CD8-positive, alpha-beta memory T cell (primary cell): ENCODE results near the gene MVB12A. TPM values are rescaled to one million over a fixed set of nuclear protein-coding genes. Genes with fewer than 3 reads are reported as not detected.

Experiments used
- CTCF ChIA-PET: fragments of 350-600 bp; sonication (Branson Sonifier 250); formaldehyde crosslinking; loops from one replicate; lab custom pipeline; 2021; ENCODE audit warnings: antibody characterized with exemption; lab: Charles Lee
- POLR2A ChIA-PET: fragments of 350-600 bp; sonication (Branson Sonifier 250); formaldehyde crosslinking; loops from one replicate; lab custom pipeline; 2021; ENCODE audit warnings: antibody characterized with exemption; lab: Charles Lee
- DNase-seq, 5 donors: peaks; one replicate each; pipeline versions ENCODE4 v3.0.0 to v3.0.0-alpha.2; 2020 to 2022; ENCODE audit warnings: mixed read lengths in 1 of 5
- H3K27ac ChIP-seq: one replicate; pipeline ENCODE4 v1.7.0; 2013; ENCODE audit warnings: low read depth, mild to moderate bottlenecking, low read length, moderate library complexity
- H3K27me3 ChIP-seq: 2 replicates; pipeline ENCODE4 v1.7.0; 2013; ENCODE audit warnings: low read length, mild to moderate bottlenecking; ENCODE audit not compliant: insufficient read depth, poor library complexity, severe bottlenecking
- H3K36me3 ChIP-seq: 2 replicates; pipeline ENCODE4 v1.7.0; 2013; ENCODE audit warnings: mild to moderate bottlenecking, low read length, moderate library complexity; ENCODE audit not compliant: insufficient read depth
- H3K4me1 ChIP-seq: 2 replicates; pipeline ENCODE4 v1.7.0; 2013; ENCODE audit warnings: mild to moderate bottlenecking, low read length, moderate library complexity; ENCODE audit not compliant: insufficient read depth
- H3K4me3 ChIP-seq: 2 replicates; pipeline ENCODE4 v1.7.0; 2013; ENCODE audit warnings: mild to moderate bottlenecking, low read length
- H3K9me3 ChIP-seq: 2 replicates; pipeline ENCODE4 v1.7.0; 2013; ENCODE audit warnings: mild to moderate bottlenecking, low read length
- H3K27ac Mint-ChIP-seq, 8 donors: one replicate each; pipeline ENCODE4 v1.8.0; 2020 to 2021; ENCODE audit warnings: mixed read lengths in 8 of 8, mild to moderate bottlenecking in 6 of 8, inconsistent platforms in 3 of 8, moderate library complexity in 3 of 8
- H3K27me3 Mint-ChIP-seq, 2 donors: one replicate each; pipeline ENCODE4 v1.8.0; 2020 to 2021; ENCODE audit warnings: mixed read lengths in 2 of 2, mild to moderate bottlenecking in 1 of 2, moderate library complexity in 1 of 2
- H3K36me3 Mint-ChIP-seq, 3 donors: one replicate each; pipeline ENCODE4 v1.8.0; 2020 to 2021; ENCODE audit warnings: mixed read lengths in 3 of 3, inconsistent platforms in 1 of 3, mild to moderate bottlenecking in 1 of 3
- H3K4me1 Mint-ChIP-seq, 3 donors: one replicate each; pipeline ENCODE4 v1.8.0; 2020 to 2021; ENCODE audit warnings: mixed read lengths in 3 of 3, inconsistent platforms in 1 of 3, mild to moderate bottlenecking in 1 of 3
- H3K4me3 Mint-ChIP-seq, 7 donors: one replicate each; pipeline ENCODE4 v1.8.0; 2020 to 2021; ENCODE audit warnings: mixed read lengths in 7 of 7, mild to moderate bottlenecking in 6 of 7, moderate library complexity in 4 of 7, inconsistent platforms in 2 of 7
- H3K9me3 Mint-ChIP-seq, 5 donors: one replicate each; pipeline ENCODE4 v1.8.0; 2020 to 2022; ENCODE audit warnings: mixed read lengths in 5 of 5, mild to moderate bottlenecking in 3 of 5, moderate library complexity in 2 of 5, inconsistent platforms in 1 of 5
- polyA plus RNA-seq: library from polyadenylated mRNA; unstranded; fragments of 300-500 nt; fragmentation: Illumina TruSeq; gene quantifications from one replicate; pipeline ENCODE4 v1.2.3, GENCODE V29; 2021
- total RNA-seq, 2 experiments: library from RNA; stranded (reverse); gene quantifications; one replicate each; pipeline ENCODE4 v1.2.3, GENCODE V29; 2021

MVB12A gene
- total and polyA plus RNA-seq, 3 experiments from 2014 or later, result 26.9 to 39.2 (median 34.5) TPM

DNA sequence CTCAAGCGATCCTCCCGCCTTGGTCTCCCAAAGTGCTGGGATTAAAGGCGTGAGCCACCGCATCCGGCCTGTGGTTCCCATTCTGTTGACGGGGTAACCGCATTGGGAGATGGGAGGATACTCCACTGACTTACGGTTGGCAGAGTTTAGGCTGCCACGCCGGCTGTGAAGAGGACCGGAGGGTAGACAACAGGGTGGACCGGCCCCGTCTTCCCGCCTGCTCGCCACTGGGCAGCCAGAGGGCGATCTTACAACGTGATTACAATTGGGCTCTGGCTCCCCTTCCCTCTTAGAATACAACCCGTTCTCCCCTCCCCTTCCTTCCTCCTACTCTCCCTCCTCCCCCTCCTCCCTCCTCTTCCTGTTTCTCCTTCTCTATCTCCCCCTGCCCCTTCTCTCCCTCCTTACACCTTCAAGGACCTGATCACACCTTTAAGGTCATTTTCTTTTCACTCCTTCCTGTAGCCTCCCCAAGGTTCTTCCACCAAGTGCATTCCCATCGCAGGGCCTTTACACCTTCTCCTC is 24.9 kb upstream of the MVB12A start:
- H3K4me3 ChIP-seq, result no peak overlapping the region
- H3K36me3 Mint-ChIP-seq, result peaks cover 0 to 5% (median 0%) of the 10 kb centered on the region in 3 donors
- no peaks in the 10 kb centered on the region for H3K9me3 ChIP-seq
- ChIA-PET POLR2A (interaction anchor here (0.7 kb wide), 1 partner anchor 403 kb away, joined by 5 read pairs; no protein-coding TSS in a partner anchor), CTCF (interaction anchor here (1.0 to 1.4 kb wide), 3 partner anchors 8 to 213 kb away, joined by 3 read pairs; no protein-coding TSS in a partner anchor)
- no peak overlapping the region for H3K27ac ChIP-seq
- peak overlapping the region in 1 of 7 donors; percentile 28 for H3K4me3 Mint-ChIP-seq
- no peaks in the 10 kb centered on the region for H3K9me3 Mint-ChIP-seq
- H3K27me3 ChIP-seq, result no peaks in the 10 kb centered on the region
- H3K4me1 Mint-ChIP-seq, result peaks cover 15 to 29% (median 20%) of the 10 kb centered on the region in 3 donors
- peak overlapping the region in 6 of 8 donors; percentile 51 to 90 (median 68) for H3K27ac Mint-ChIP-seq
- H3K36me3 ChIP-seq, result no peaks in the 10 kb centered on the region
- DNase-seq, result peak in 1 of 5 donors; percentile 27
- H3K27me3 Mint-ChIP-seq, result peaks cover 0 to 2% of the 10 kb centered on the region in 2 donors
- H3K4me1 ChIP-seq, result peaks cover 20% of the 10 kb centered on the region

DNA sequence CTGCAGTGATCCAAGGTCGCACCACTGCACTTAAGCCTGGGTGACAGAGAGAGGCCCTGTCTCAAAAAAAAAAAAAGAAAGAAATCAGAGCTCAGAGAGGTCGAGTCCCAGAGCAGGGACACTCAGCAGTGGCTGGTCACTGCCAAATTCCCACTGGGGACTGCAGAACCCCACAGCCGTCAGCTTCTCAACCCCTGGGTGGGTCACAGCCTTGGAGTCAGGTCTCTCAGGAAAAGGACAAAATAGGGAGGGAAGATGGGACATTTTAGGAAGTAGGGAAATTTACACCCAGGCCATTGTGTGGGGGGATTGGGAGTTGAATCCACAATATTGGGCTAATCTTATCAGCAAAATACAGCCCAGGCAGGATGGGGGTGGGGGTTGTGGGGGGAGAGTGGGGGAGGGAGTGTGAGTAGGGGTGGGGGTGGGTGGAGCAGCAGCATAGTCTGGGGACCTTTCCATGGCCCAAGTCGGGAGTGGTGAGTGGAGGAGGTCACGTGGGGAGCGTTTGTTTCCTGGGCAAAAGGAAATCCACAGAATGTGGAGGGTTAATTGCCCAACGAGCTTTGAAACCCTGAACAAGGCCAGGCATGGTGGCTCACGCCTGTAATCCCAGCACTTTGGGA is 20.8 kb upstream of the MVB12A start:
- H3K9me3 Mint-ChIP-seq, result no peaks in the 10 kb centered on the region
- no peaks in the 10 kb centered on the region for H3K27me3 Mint-ChIP-seq
- Histone ChIP-seq H3K9me3 (no peaks in the 10 kb centered on the region), H3K27me3 (no peaks in the 10 kb centered on the region), H3K36me3 (no peaks in the 10 kb centered on the region), H3K4me1 (peaks cover 15% of the 10 kb centered on the region), H3K27ac (no peak overlapping the region), H3K4me3 (no peak overlapping the region)
- peak overlapping the region in 1 of 8 donors; percentile 66 for H3K27ac Mint-ChIP-seq
- POLR2A ChIA-PET, result no interaction called here
- no peak for DNase-seq
- CTCF ChIA-PET, result interaction anchor here (1.1 kb wide), 1 partner anchor 139 kb away, joined by 3 read pairs; no protein-coding TSS in a partner anchor
- H3K36me3 Mint-ChIP-seq, result peaks cover 0 to 25% (median 3%) of the 10 kb centered on the region in 3 donors
- H3K4me1 Mint-ChIP-seq, result peaks cover 13 to 20% (median 17%) of the 10 kb centered on the region in 3 donors
- H3K4me3 Mint-ChIP-seq, result peak overlapping the region in 1 of 7 donors; percentile 85

DNA sequence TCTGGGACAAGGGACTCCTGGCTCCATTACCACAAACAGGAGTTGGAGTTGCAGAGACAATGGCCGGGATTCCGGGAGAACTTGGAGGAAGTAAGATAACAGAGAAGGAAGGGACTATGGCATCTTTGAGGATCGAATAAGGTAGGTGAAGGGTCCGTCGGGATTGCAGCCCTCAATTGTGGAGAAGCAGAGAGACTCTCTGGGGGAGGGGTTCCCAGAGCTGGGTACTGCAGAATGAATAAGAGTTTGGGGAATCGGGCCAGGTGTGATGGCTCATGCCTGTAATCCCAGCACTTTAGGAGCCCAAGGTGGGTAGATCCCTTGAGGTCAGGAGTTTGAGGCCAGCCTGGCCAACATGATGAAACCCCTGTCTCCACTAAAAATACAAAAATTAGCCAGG is 18.2 kb upstream of the MVB12A start:
- CTCF ChIA-PET, result no interaction called here

DNA sequence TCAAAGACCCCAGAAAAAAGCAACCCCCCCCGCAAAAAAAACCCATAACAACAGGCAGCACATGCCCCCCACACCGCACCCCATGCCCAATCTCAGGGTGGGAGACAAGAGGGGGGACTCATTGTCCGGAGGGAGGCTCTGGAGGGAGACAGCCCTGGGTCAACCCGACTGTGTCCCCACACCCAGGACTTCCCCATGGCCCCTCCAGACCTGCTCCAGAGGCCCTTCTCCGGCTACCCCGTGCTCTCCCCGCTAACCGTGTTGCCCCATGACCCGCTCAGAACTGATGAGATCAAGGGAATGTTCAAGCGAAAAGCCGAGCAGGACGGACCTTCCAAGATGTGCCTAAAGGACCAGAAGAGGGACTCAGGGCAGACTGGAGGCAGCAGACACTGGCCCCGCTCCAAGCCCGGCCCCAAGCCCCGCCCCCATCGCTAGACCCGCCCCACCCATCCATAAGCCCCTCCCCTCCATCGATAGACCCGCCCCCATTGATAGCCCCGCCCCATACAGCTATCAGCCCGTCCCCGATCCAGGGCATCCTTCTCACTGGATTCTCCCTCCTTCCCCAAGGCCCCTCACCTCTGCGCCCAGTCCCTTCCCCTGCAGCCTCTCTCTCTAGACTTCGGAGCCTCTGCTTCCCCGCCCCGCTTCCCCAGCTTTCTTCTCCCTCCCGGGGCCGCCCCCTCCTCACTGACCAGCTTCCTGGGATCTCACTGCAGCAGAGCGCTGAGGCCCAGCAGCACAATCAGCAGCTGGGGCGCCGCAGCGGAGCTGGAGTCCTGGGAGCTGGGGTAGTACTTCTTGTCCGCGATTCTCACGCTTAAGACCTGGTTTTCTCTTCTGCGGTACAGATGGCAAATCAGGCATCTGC is 16.6 kb upstream of the MVB12A start:
- peak overlapping the region in 6 of 8 donors; percentile 41 to 94 (median 84) for H3K27ac Mint-ChIP-seq
- H3K36me3 ChIP-seq, result no peaks in the 10 kb centered on the region
- H3K4me1 Mint-ChIP-seq, result peaks cover 35 to 49% (median 36%) of the 10 kb centered on the region in 3 donors
- H3K4me3 ChIP-seq, result no peak overlapping the region
- H3K27ac ChIP-seq, result peak overlapping the region; percentile 86
- POLR2A ChIA-PET, result no interaction called here
- H3K9me3 Mint-ChIP-seq, result no peaks in the 10 kb centered on the region
- no peaks in the 10 kb centered on the region for H3K9me3 ChIP-seq
- CTCF ChIA-PET, result interaction anchor here (1.0 to 1.3 kb wide), 2 partner anchors 14 to 16 kb away, joined by 3 read pairs; partner anchors contain the start of gene MVB12A
- peaks cover 0 to 32% (median 3%) of the 10 kb centered on the region in 3 donors for H3K36me3 Mint-ChIP-seq
- H3K27me3 ChIP-seq, result no peaks in the 10 kb centered on the region
- H3K4me3 Mint-ChIP-seq, result peak overlapping the region; percentile 90 to 98 (median 95)
- peak in 2 of 5 donors; percentile 17 to 21 for DNase-seq
- peaks cover 17% of the 10 kb centered on the region for H3K4me1 ChIP-seq
- no peaks in the 10 kb centered on the region for H3K27me3 Mint-ChIP-seq

More for the DNA sequence above, 18.2 kb upstream of the MVB12A start:
- Histone ChIP-seq H3K27me3 (no peaks in the 10 kb centered on the region), H3K4me3 (no peak overlapping the region), H3K27ac (no peak overlapping the region), H3K36me3 (no peaks in the 10 kb centered on the region), H3K9me3 (no peaks in the 10 kb centered on the region), H3K4me1 (peaks cover 17% of the 10 kb centered on the region)
- POLR2A ChIA-PET, result no interaction called here
- Mint-ChIP-seq H3K4me1 (peaks cover 20 to 33% (median 21%) of the 10 kb centered on the region in 3 donors), H3K4me3 (peak overlapping the region in 2 of 7 donors; percentile 54 to 73), H3K27me3 (no peaks in the 10 kb centered on the region), H3K27ac (peak overlapping the region in 3 of 8 donors; percentile 37 to 75 (median 56)), H3K36me3 (peaks cover 0 to 31% (median 3%) of the 10 kb centered on the region in 3 donors), H3K9me3 (no peaks in the 10 kb centered on the region)
- no peak for DNase-seq

DNA sequence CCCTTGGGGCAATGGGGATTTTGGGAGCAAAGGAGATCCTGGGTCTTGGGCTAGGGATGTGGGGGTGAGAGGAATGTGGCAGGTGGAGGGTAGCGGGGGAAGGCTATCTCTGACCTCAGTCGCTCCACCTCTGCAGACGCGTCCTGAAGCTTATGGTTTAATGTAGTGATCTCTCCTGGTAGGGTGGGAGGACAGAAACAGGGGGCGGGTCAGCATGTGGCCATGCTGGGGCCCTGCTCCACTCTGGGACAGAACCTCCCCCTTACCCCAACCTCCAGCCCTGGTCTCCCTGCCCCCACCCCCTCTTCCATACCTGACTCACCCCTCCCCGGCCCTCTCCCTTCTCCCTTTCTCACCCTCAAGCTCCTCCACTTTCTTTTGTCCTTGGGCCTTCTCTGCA is 15.8 kb upstream of the MVB12A start:
- H3K9me3 Mint-ChIP-seq, result no peaks in the 10 kb centered on the region
- Histone ChIP-seq H3K27me3 (no peaks in the 10 kb centered on the region), H3K27ac (peak overlapping the region; percentile 86), H3K4me1 (peaks cover 17% of the 10 kb centered on the region), H3K4me3 (peak overlapping the region; percentile 76), H3K36me3 (no peaks in the 10 kb centered on the region), H3K9me3 (no peaks in the 10 kb centered on the region)
- peak overlapping the region; percentile 90 to 98 (median 95) for H3K4me3 Mint-ChIP-seq
- ChIA-PET POLR2A (interaction anchor here (0.6 kb wide), 1 partner anchor 11 kb away, joined by 3 read pairs; no protein-coding TSS in a partner anchor), CTCF (interaction anchor here (1.0 to 1.3 kb wide), 2 partner anchors 15 to 16 kb away, joined by 3 read pairs; partner anchors contain the start of gene MVB12A)
- H3K36me3 Mint-ChIP-seq, result peaks cover 0 to 30% (median 3%) of the 10 kb centered on the region in 3 donors
- H3K4me1 Mint-ChIP-seq, result peaks cover 35 to 49% (median 36%) of the 10 kb centered on the region in 3 donors
- peak overlapping the region; percentile 51 to 99 (median 87) for H3K27ac Mint-ChIP-seq
- DNase-seq, result no peak
- H3K27me3 Mint-ChIP-seq, result no peaks in the 10 kb centered on the region

DNA sequence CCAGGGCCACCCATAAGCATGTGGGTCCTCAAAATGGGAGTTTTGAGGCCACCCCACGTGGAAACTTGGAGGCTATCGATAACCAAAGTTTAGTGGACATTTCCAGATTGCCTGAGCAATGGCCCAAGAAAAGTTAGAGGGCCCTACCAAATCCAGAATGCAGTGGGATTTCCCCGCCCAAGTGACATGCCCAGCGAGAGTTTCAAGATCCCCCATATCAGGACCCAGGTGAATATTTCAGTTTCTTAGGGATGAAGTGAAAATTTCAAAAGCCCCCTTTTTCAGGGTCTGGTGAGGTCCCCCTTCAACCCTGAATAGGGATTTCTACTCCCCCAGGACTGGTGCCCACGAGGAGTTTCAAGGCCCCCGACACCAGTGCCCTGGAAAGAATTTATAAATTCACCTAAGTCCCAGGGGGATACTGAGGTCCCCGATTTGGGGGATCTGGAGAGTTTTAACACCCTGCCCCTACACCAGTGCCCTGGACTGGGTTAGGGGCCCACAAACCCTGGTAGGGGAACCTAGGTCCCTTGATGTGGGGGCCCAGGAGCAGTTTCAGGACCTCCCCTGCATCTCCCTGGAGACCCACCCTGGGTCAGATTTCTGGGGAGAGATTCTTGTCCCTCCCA is 15.1 kb upstream of the MVB12A start:
- Histone ChIP-seq H3K9me3 (no peaks in the 10 kb centered on the region), H3K27me3 (no peaks in the 10 kb centered on the region), H3K4me3 (peak overlapping the region; percentile 76), H3K4me1 (peaks cover 17% of the 10 kb centered on the region), H3K27ac (peak overlapping the region; percentile 86), H3K36me3 (no peaks in the 10 kb centered on the region)
- no peaks in the 10 kb centered on the region for H3K27me3 Mint-ChIP-seq
- H3K4me3 Mint-ChIP-seq, result peak overlapping the region; percentile 90 to 98 (median 95)
- CTCF ChIA-PET, result interaction anchor here (1.0 to 3.3 kb wide), 6 partner anchors 14 to 30 kb away, joined by 3 to 21 read pairs (median 7); partner anchors contain the start of gene MVB12A
- POLR2A ChIA-PET, result interaction anchor here (1.0 to 2.9 kb wide), 2 partner anchors 15 to 96 kb away, joined by 3 to 25 read pairs; partner anchors contain the start of gene MVB12A
- peaks cover 35 to 49% (median 36%) of the 10 kb centered on the region in 3 donors for H3K4me1 Mint-ChIP-seq
- no peak for DNase-seq
- peaks cover 0 to 30% (median 3%) of the 10 kb centered on the region in 3 donors for H3K36me3 Mint-ChIP-seq
- peak overlapping the region; percentile 87 to 99 (median 92) for H3K27ac Mint-ChIP-seq
- H3K9me3 Mint-ChIP-seq, result no peaks in the 10 kb centered on the region
